BJ (cell line): ENCODE measurements around the gene TGM6. TPM values are rescaled to one million over a fixed set of nuclear protein-coding genes. Genes with fewer than 3 reads are reported as not detected.
A peak's percentile ranks its signal among the peaks of the same experiment; 100 is the strongest.

Experiments used
- CTCF ChIA-PET: fragments of 350-600 bp; formaldehyde crosslinking; extraction: SDS; loops from one replicate; lab custom pipeline; 2021; ENCODE audit warnings: antibody characterized with exemption, inconsistent platforms; lab: Yijun Ruan, JAX
- POLR2A ChIA-PET: fragments of 300-600 bp; sonication (Branson Sonifier 250); formaldehyde crosslinking; extraction: SDS; loops from one replicate; lab custom pipeline; 2021; ENCODE audit warnings: antibody characterized with exemption; lab: Charles Lee
- DNase-seq: peaks from one replicate; pipeline ENCODE4 v3.0.0-alpha.2; 2011; ENCODE audit warnings: low read depth
- H3K27me3 ChIP-seq: 2 replicates; pipeline ENCODE4 v1.6.0; 2011; ENCODE audit warnings: low read length; ENCODE audit not compliant: control insufficient read depth, insufficient read depth
- H3K36me3 ChIP-seq: 2 replicates; pipeline ENCODE4 v1.5.1; 2011; ENCODE audit warnings: low read length; ENCODE audit not compliant: control insufficient read depth, insufficient read depth
- H3K4me3 ChIP-seq: 2 replicates; pipeline ENCODE4 v1.5.1; 2011; ENCODE audit warnings: low read depth, mild to moderate bottlenecking, control low read depth, low read length
- CTCF ChIP-seq: IDR thresholded peaks from 2 replicates; pipeline ENCODE4 v1.5.1; 2011; ENCODE audit warnings: low read depth, mild to moderate bottlenecking, control low read depth, inconsistent platforms, low read length, moderate library complexity; ENCODE audit not compliant: insufficient read depth
- polyA plus RNA-seq: library from polyadenylated mRNA; depleted of rRNA; stranded (reverse); fragments of >200 nt; gene quantifications from 2 replicates; pipeline ENCODE4 v1.2.3, GENCODE V29; 2011

The TGM6 gene
- polyA plus RNA-seq, 1 experiment, result not detected

- no peak for DNase-seq
- ChIA-PET POLR2A (no interaction called here), CTCF (no interaction called here)
- TF ChIP-seq CTCF, result no peak
- Histone ChIP-seq H3K4me3 (no peak overlapping the region), H3K36me3 (no peaks in the 10 kb centered on the region), H3K27me3 (0 out of 2 replicates have a peak, but pooled peaks cover 2% of the 10 kb centered on the region)
Observed at GRCh38 chr20:2431185-2431584, 50.5 kb downstream of the TGM6 start.

- no peak for DNase-seq
- TF ChIP-seq CTCF, result no peak
- no peak overlapping the region for H3K4me3 ChIP-seq
- CTCF ChIA-PET, result interaction anchor here (1.2 to 2.1 kb wide), 2 partner anchors 16 to 239 kb away, joined by 3 to 13 read pairs; no protein-coding TSS in a partner anchor
- no peaks in the 10 kb centered on the region for H3K27me3 ChIP-seq
- POLR2A ChIA-PET, result no interaction called here
- no peaks in the 10 kb centered on the region for H3K36me3 ChIP-seq
Observed at GRCh38 chr20:2446845-2447244, 66.1 kb downstream of the TGM6 start.

GRCh38 chr20:2449386-2449785 is 68.7 kb downstream of the TGM6 start:
- H3K4me3 ChIP-seq, result no peak overlapping the region
- H3K27me3 ChIP-seq, result no peaks in the 10 kb centered on the region
- no peaks in the 10 kb centered on the region for H3K36me3 ChIP-seq
- no peak for DNase-seq
- ChIA-PET POLR2A (no interaction called here), CTCF (interaction anchor here (5.0 kb wide), 1 partner anchor 242 kb away, joined by 71 read pairs; no protein-coding TSS in a partner anchor)
- TF ChIP-seq CTCF, result no peak

GRCh38 chr20:2451422-2451821 is 70.7 kb downstream of the TGM6 start:
- Histone ChIP-seq H3K4me3 (no peak overlapping the region), H3K27me3 (no peaks in the 10 kb centered on the region), H3K36me3 (no peaks in the 10 kb centered on the region)
- ChIA-PET CTCF (interaction anchor here (0.8 to 5.0 kb wide), 25 partner anchors 11 to 496 kb away, joined by 3 to 71 read pairs (median 5); no protein-coding TSS in a partner anchor), POLR2A (no interaction called here)
- DNase-seq, result no peak
- no peak for TF ChIP-seq CTCF

- Histone ChIP-seq H3K36me3 (no peaks in the 10 kb centered on the region), H3K27me3 (no peaks in the 10 kb centered on the region), H3K4me3 (no peak overlapping the region)
- TF ChIP-seq CTCF, result peak; percentile 93
- no peak for DNase-seq
- ChIA-PET POLR2A (no interaction called here), CTCF (interaction anchor here (0.7 to 5.0 kb wide), 30 partner anchors 11 to 687 kb away, joined by 3 to 71 read pairs (median 4); partner anchors contain the start of gene SNRPB)
Observed at GRCh38 chr20:2451939-2452732, 71.4 kb downstream of the TGM6 start.
